GM19351 (cell line): ENCODE results near the gene SLC50A1.
"Not testable (repeated sequence)": the region's sequence is repeated elsewhere in the genome, so short reads cannot be mapped to it uniquely, and the experiment has no call there.

Experiments
- ATAC-seq: cut with Tn5 transposase; IDR thresholded peaks from one replicate; pipeline ENCODE4 v1.9.1; 2021; ENCODE audit warnings: mild to moderate bottlenecking, moderate library complexity; ENCODE audit not compliant: unreplicated experiment

SLC50A1 gene

GRCh38 chr1:155116113-155116764, 19.4 kb upstream of the SLC50A1 start:
- ATAC-seq = no peak

- ATAC-seq = no peak
These were observed 18.0 kb upstream of the SLC50A1 start for GRCh38 chr1:155117610-155118009.

- not testable (repeated sequence) for ATAC-seq
These were observed 17.6 kb upstream of the SLC50A1 start for GRCh38 chr1:155118090-155118489.

GRCh38 chr1:155120253-155120652, 15.4 kb upstream of the SLC50A1 start:
- no peak for ATAC-seq

GRCh38 chr1:155121249-155121648, 14.4 kb upstream of the SLC50A1 start:
- ATAC-seq = no peak

GRCh38 chr1:155122308-155122707, 13.3 kb upstream of the SLC50A1 start:
- no peak for ATAC-seq

- no peak for ATAC-seq
These were observed 11.9 kb upstream of the SLC50A1 start for GRCh38 chr1:155123801-155124200.

- no peak for ATAC-seq
These were observed 10.9 kb upstream of the SLC50A1 start for GRCh38 chr1:155124503-155125463.

GRCh38 chr1:155125511-155125945, 10.1 kb upstream of the SLC50A1 start:
- no peak for ATAC-seq

GRCh38 chr1:155125946-155126555, 9.6 kb upstream of the SLC50A1 start:
- ATAC-seq = no peak

GRCh38 chr1:155126556-155127104, 9.0 kb upstream of the SLC50A1 start:
- ATAC-seq = no peak

- ATAC-seq = no peak
These were observed 8.3 kb upstream of the SLC50A1 start, which contains the start of gene EFNA1 for GRCh38 chr1:155127105-155127966. Gene EFNA1, plus strand, starts transcription at chr1:155127876. Its CDS starts 102 bp downstream, at chr1:155127978.

- ATAC-seq = no peak
These were observed 7.5 kb upstream of the SLC50A1 start for GRCh38 chr1:155127967-155128754.

- ATAC-seq = no peak
These were observed 6.7 kb upstream of the SLC50A1 start for GRCh38 chr1:155128755-155129473.

- no peak for ATAC-seq
These were observed 5.2 kb upstream of the SLC50A1 start for GRCh38 chr1:155130272-155131006.

- ATAC-seq = no peak
These were observed 4.4 kb upstream of the SLC50A1 start for GRCh38 chr1:155131285-155131684.

GRCh38 chr1:155131856-155132255, 3.8 kb upstream of the SLC50A1 start:
- ATAC-seq = no peak

GRCh38 chr1:155133799-155134281, 1.8 kb upstream of the SLC50A1 start:
- no peak for ATAC-seq
